MM.1S (cell line): ENCODE measurements around the gene SLC38A1.

ENCODE experiments used
- DNase-seq: peaks from one replicate; pipeline ENCODE4 v3.0.0-alpha.2; 2015
- H2AFZ ChIP-seq: fragments of 300-600 bp; sonication (generic); 2 replicates; pipeline ENCODE4 v1.6.0; 2016; ENCODE audit warnings: antibody characterized with exemption, low read length
- H3F3A ChIP-seq: fragments of 300-600 bp; sonication (generic); 2 replicates; pipeline ENCODE4 v1.6.1; 2016; ENCODE audit warnings: mild to moderate bottlenecking, antibody characterized with exemption, low read length, moderate library complexity, mixed read lengths; ENCODE audit not compliant: insufficient read depth
- H3K27ac ChIP-seq: fragments of 300-600 bp; sonication (generic); 2 replicates; pipeline ENCODE4 v1.5.1; 2016; ENCODE audit warnings: mild to moderate bottlenecking, low read length
- H3K27me3 ChIP-seq: fragments of 300-600 bp; sonication (generic); replicated peaks from 2 replicates; pipeline ENCODE4 v1.6.0; 2016; ENCODE audit warnings: low read length; ENCODE audit not compliant: insufficient read depth
- H3K36me3 ChIP-seq: fragments of 300-600 bp; sonication (generic); replicated peaks from 2 replicates; pipeline ENCODE4 v1.6.1; 2016; ENCODE audit warnings: mild to moderate bottlenecking, low read length, mixed read lengths; ENCODE audit not compliant: insufficient read depth
- H3K4me1 ChIP-seq: fragments of 300-600 bp; sonication (generic); 2 replicates; pipeline ENCODE4 v1.6.1; 2016; ENCODE audit warnings: low read length, mixed read lengths
- H3K4me2 ChIP-seq: fragments of 300-600 bp; sonication (generic); 2 replicates; pipeline ENCODE4 v1.6.0; 2016; ENCODE audit warnings: low read depth, low read length
- H3K4me3 ChIP-seq: fragments of 300-600 bp; sonication (generic); 2 replicates; pipeline ENCODE4 v1.5.1; 2016; ENCODE audit warnings: low read length, mixed read lengths
- H3K79me2 ChIP-seq: fragments of 300-600 bp; sonication (generic); 2 replicates; pipeline ENCODE4 v1.6.1; 2016; ENCODE audit warnings: mixed run types, low read length, mixed read lengths
- H3K9ac ChIP-seq: fragments of 300-600 bp; sonication (generic); 2 replicates; pipeline ENCODE4 v1.6.1; 2016; ENCODE audit warnings: low read length, mixed read lengths
- H3K9me2 ChIP-seq: fragments of 300-600 bp; sonication (generic); replicated peaks from 2 replicates; pipeline ENCODE4 v1.6.1; 2016; ENCODE audit warnings: mild to moderate bottlenecking, low read length, mixed read lengths; ENCODE audit not compliant: insufficient read depth
- H3K9me3 ChIP-seq: fragments of 300-600 bp; sonication (generic); replicated peaks from 2 replicates; pipeline ENCODE4 v1.6.1; 2016; ENCODE audit warnings: mild to moderate bottlenecking, low read length, mixed read lengths; ENCODE audit not compliant: insufficient read depth
- H4K20me1 ChIP-seq: fragments of 300-600 bp; sonication (generic); 2 replicates; pipeline ENCODE4 v1.6.1; 2016; ENCODE audit warnings: mild to moderate bottlenecking, low read length, moderate library complexity, mixed read lengths; ENCODE audit not compliant: insufficient read depth
- EZH2 ChIP-seq: fragments of 300-600 bp; sonication (generic); optimal IDR thresholded peaks from 2 replicates; pipeline ENCODE3; 2017; ENCODE audit warnings: low read depth, mild to moderate bottlenecking, antibody characterized with exemption, low read length, mixed read lengths
- EZH2phosphoT487 ChIP-seq: fragments of 300-600 bp; sonication (generic); IDR thresholded peaks from 2 replicates; pipeline ENCODE4 v1.6.1; 2018; ENCODE audit warnings: antibody characterized with exemption, low read length
- TF ChIP-seq, protein P1 (sequence below): fragments of 300-600 bp; sonication (generic); IDR thresholded peaks from 2 replicates; pipeline ENCODE4 v1.5.1; 2016; ENCODE audit warnings: antibody characterized with exemption, low read length, mixed read lengths

Gene SLC38A1

DNA sequence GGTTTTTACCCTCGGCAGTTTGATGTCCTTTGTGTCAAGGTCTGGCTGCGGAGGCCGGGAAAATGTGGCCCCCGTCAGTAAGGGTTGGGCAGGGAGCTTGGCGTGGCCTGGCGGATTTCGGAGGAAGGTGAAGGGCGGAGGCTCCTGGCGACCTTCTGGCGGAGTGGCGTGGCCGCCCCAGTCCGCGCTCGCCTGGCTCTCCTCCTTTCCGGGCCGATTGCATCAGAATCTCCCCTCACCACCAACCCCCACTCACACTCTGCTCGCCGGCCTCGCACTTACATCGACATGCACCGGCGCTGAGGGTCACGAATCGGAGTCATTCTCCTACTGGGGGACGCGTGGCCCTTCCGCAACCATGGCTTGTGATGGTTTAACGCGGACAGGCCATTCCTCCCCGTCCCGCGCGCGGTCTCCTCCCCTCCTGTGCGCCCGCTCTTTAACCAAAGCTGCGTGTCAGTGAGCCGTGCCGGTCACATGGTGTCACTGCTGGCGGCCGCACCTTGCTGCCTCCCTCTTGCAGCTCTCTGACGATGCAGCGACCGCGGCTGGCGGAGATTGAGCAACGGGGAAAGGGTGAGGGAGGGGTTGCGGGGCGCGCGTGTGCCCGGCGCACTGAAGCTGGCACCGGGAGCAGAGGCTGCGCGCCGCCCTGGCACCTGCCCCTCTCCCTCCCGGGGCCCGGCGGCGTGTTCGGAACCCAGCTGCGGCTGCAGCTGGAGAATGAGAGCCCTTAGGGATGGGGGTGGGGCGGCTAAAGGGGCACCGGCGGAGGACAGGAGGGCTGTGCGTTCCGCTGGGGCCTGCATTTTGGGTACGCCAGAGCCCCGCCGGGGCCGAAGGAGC, at the start of gene SLC38A1:
TSS of gene SLC38A1 (minus strand) at position 461 of the 846 bp plus-strand sequence. CDS start 29,243 bp downstream, outside the sequence.
- TF ChIP-seq, protein P1, sequence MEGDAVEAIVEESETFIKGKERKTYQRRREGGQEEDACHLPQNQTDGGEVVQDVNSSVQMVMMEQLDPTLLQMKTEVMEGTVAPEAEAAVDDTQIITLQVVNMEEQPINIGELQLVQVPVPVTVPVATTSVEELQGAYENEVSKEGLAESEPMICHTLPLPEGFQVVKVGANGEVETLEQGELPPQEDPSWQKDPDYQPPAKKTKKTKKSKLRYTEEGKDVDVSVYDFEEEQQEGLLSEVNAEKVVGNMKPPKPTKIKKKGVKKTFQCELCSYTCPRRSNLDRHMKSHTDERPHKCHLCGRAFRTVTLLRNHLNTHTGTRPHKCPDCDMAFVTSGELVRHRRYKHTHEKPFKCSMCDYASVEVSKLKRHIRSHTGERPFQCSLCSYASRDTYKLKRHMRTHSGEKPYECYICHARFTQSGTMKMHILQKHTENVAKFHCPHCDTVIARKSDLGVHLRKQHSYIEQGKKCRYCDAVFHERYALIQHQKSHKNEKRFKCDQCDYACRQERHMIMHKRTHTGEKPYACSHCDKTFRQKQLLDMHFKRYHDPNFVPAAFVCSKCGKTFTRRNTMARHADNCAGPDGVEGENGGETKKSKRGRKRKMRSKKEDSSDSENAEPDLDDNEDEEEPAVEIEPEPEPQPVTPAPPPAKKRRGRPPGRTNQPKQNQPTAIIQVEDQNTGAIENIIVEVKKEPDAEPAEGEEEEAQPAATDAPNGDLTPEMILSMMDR, result no peak
- TF ChIP-seq EZH2 (no peak), EZH2phosphoT487 (no peak)
- peak within 1 kb of the TSS; percentile 96 for H3K9ac ChIP-seq
- peak within 1 kb of the TSS; percentile 75 for H3K27ac ChIP-seq
- H3K4me2 ChIP-seq, result peak within 1 kb of the TSS; percentile 93
- H3K27me3 ChIP-seq, result no peaks in the 10 kb centered on the region
- no peaks in the 10 kb centered on the region for H3K36me3 ChIP-seq
- no peaks in the 10 kb centered on the region for H3K9me3 ChIP-seq
- H3K9me2 ChIP-seq, result no peaks in the 10 kb centered on the region
- H3K4me3 ChIP-seq, result peak within 1 kb of the TSS; percentile 96
- H3K79me2 ChIP-seq, result peaks cover 48% of the 10 kb centered on the region
- DNase-seq, result peak; percentile 84
- H3F3A ChIP-seq, result peaks cover 10% of the 10 kb centered on the region; the same call in 1 of the 2 replicates
- 0 out of 2 replicates have a peak, but pooled peaks cover 6% of the 10 kb centered on the region for H4K20me1 ChIP-seq
- peaks cover 22% of the 10 kb centered on the region for H3K4me1 ChIP-seq
- peak within 1 kb of the TSS; percentile 86 for H2AFZ ChIP-seq

DNA sequence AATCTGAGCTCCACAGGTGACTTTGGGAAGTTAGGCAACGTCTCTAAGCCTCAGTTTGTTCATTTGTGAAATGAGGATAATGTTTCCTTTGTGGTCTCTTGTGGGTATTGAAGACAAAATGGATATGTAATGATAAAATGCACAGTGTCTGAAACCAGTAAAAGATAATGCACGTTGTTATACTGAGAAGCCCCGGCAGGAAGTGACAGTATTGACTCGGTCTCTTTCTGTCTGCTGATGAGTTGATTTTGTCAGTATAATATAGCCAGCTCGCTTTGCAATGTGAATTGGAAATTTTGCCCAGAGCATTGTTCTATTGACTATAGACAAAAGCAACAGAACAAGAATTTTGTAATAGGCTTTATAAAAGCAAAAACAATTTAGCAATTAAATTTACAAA, 49.2 kb upstream of the SLC38A1 start:
- no peak overlapping the region for H3K9ac ChIP-seq
- no peak overlapping the region for H2AFZ ChIP-seq
- H3K9me3 ChIP-seq, result no peaks in the 10 kb centered on the region
- H4K20me1 ChIP-seq, result no peaks in the 10 kb centered on the region
- no peaks in the 10 kb centered on the region for H3K36me3 ChIP-seq
- TF ChIP-seq, protein P1, result no peak
- TF ChIP-seq EZH2phosphoT487, result no peak
- no peak for TF ChIP-seq EZH2
- DNase-seq, result no peak
- no peaks in the 10 kb centered on the region for H3F3A ChIP-seq
- H3K4me2 ChIP-seq, result no peak overlapping the region
- no peaks in the 10 kb centered on the region for H3K79me2 ChIP-seq
- no peaks in the 10 kb centered on the region for H3K9me2 ChIP-seq
- no peak overlapping the region for H3K27ac ChIP-seq
- no peak overlapping the region for H3K4me3 ChIP-seq
- no peaks in the 10 kb centered on the region for H3K4me1 ChIP-seq
- H3K27me3 ChIP-seq, result no peaks in the 10 kb centered on the region

DNA sequence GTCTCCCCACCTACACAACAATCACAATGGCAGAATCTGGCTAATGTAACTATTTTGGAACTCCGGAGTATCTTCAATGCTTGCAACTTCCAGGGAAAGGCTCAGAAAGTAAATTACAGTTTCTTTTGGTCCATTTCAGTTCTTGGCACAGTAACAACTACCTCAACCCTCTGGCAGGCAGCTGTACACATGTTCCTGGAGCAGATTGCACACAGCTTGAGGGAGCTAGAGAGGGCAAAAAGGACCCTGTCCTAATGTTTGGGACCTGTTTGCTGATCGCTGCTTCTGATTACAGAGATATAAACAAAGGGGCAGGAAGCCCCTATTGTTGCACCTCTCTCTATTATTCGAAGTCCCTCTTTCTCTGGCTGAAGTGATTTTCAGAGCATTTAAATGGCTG, 35.2 kb upstream of the SLC38A1 start:
- TF ChIP-seq EZH2phosphoT487, result no peak
- TF ChIP-seq, protein P1, result no peak
- TF ChIP-seq EZH2, result no peak
- DNase-seq, result no peak
- H3K9me2 ChIP-seq, result no peaks in the 10 kb centered on the region
- no peaks in the 10 kb centered on the region for H3K79me2 ChIP-seq
- no peak overlapping the region for H2AFZ ChIP-seq
- no peak overlapping the region for H3K27ac ChIP-seq
- H3K36me3 ChIP-seq, result no peaks in the 10 kb centered on the region
- no peaks in the 10 kb centered on the region for H3F3A ChIP-seq
- H3K4me3 ChIP-seq, result no peak overlapping the region
- H3K9ac ChIP-seq, result no peak overlapping the region
- H3K4me2 ChIP-seq, result no peak overlapping the region
- no peaks in the 10 kb centered on the region for H3K27me3 ChIP-seq
- no peaks in the 10 kb centered on the region for H3K4me1 ChIP-seq
- no peaks in the 10 kb centered on the region for H4K20me1 ChIP-seq
- no peaks in the 10 kb centered on the region for H3K9me3 ChIP-seq
